IMR-90 (cell line): ENCODE data around the gene STX4. TPM values are rescaled to one million over a fixed set of nuclear protein-coding genes. Genes with fewer than 3 reads are reported as not detected.

Experiments used
- CEBPB ChIP-seq: IDR thresholded peaks from 2 replicates; pipeline ENCODE4 v1.6.1; 2012; ENCODE audit warnings: low read depth, low read length, improper control_type of control experiment
- MAFK ChIP-seq: IDR thresholded peaks from 2 replicates; pipeline ENCODE4 v1.6.1; 2012; ENCODE audit warnings: low read depth, low read length, improper control_type of control experiment
- MAZ ChIP-seq: IDR thresholded peaks from 2 replicates; pipeline ENCODE4 v1.6.1; 2012; ENCODE audit warnings: low read depth, mild to moderate bottlenecking, low read length, improper control_type of control experiment, moderate library complexity, borderline replicate concordance
- MXI1 ChIP-seq: IDR thresholded peaks from 2 replicates; pipeline ENCODE4 v1.6.1; 2012; ENCODE audit warnings: low read depth, mild to moderate bottlenecking, low read length, moderate library complexity, borderline replicate concordance
- RAD21 ChIP-seq: IDR thresholded peaks from 2 replicates; pipeline ENCODE4 v1.6.1; 2012; ENCODE audit warnings: low read length, improper control_type of control experiment
- RCOR1 ChIP-seq: IDR thresholded peaks from 2 replicates; pipeline ENCODE4 v1.6.1; 2012; ENCODE audit warnings: mild to moderate bottlenecking, low read length, improper control_type of control experiment; ENCODE audit not compliant: insufficient replicate concordance
- RFX5 ChIP-seq: IDR thresholded peaks from 2 replicates; pipeline ENCODE4 v1.8.0; 2012; ENCODE audit warnings: low read depth, mild to moderate bottlenecking, low read length, moderate library complexity
- polyA plus RNA-seq, 3 experiments: library from polyadenylated mRNA; depleted of rRNA; stranded (reverse); fragments of >200 nt; gene quantifications; 2 replicates each; pipeline ENCODE4 v1.2.3, GENCODE V29; 2012; ENCODE audit warnings: low replicate concordance in 1 of 3
- total RNA-seq: library from RNA; depleted of rRNA; stranded (reverse); fragments of >200 nt; gene quantifications from 2 replicates; pipeline ENCODE4 v1.2.3, GENCODE V29; 2012

The STX4 gene
- total and polyA plus RNA-seq, 2 of the 4 experiments (the other 2 are of a cell fraction) = 23.5 to 67.9 TPM

- TF ChIP-seq MXI1 (peak; percentile 84), RFX5 (no peak; the same call in 1 of the 2 replicates), RAD21 (0 out of 2 replicates have a peak, but pooled peaks have one; percentile 4), MAFK (peak; percentile 22; the same call in 1 of the 2 replicates), MAZ (peak; percentile 81; the same call in 1 of the 2 replicates), RCOR1 (peak; percentile 52), CEBPB (peak; percentile 61)
Observed at GRCh38 chr16:31032736-31033708, at the start of gene STX4 (continued).
